H9 (cell line): ENCODE measurements around the gene ANKRD34A. TPM values are rescaled to one million over a fixed set of nuclear protein-coding genes. Genes with fewer than 3 reads are reported as not detected.

Source experiments
- DNase-seq: peaks from one replicate; pipeline ENCODE4 v3.0.0-alpha.2; 2017
- H2AFZ ChIP-seq: one replicate; pipeline ENCODE4 v1.6.1; 2013; ENCODE audit warnings: mild to moderate bottlenecking, low read length, control low read depth, moderate library complexity
- H2AK5ac ChIP-seq: 2 replicates; pipeline ENCODE4 v1.6.1; 2013; ENCODE audit warnings: low read length, control low read depth, mixed read lengths; ENCODE audit not compliant: insufficient read length
- H2BK120ac ChIP-seq: one replicate; pipeline ENCODE4 v1.6.1; 2013; ENCODE audit warnings: low read depth, mild to moderate bottlenecking, low read length, control low read depth, inconsistent platforms; ENCODE audit not compliant: poor library complexity, severe bottlenecking
- H2BK12ac ChIP-seq: 2 replicates; pipeline ENCODE4 v1.6.1; 2013; ENCODE audit warnings: low read length, control low read depth, mixed read lengths, low read depth; ENCODE audit not compliant: insufficient read length
- H2BK15ac ChIP-seq: 2 replicates; pipeline ENCODE4 v1.6.1; 2013; ENCODE audit warnings: low read depth, low read length, control low read depth
- H2BK20ac ChIP-seq: one replicate; pipeline ENCODE4 v1.6.1; 2013; ENCODE audit warnings: low read depth, mild to moderate bottlenecking, low read length, control low read depth, inconsistent platforms; ENCODE audit not compliant: poor library complexity, severe bottlenecking
- H2BK5ac ChIP-seq: 2 replicates; pipeline ENCODE4 v1.6.1; 2013; ENCODE audit warnings: low read length, control low read depth, mixed read lengths; ENCODE audit not compliant: insufficient read length
- H3K14ac ChIP-seq: 2 replicates; pipeline ENCODE4 v1.6.1; 2013; ENCODE audit warnings: low read length, control low read depth; ENCODE audit not compliant: insufficient read depth
- H3K18ac ChIP-seq: 2 replicates; pipeline ENCODE4 v1.6.1; 2013; ENCODE audit warnings: low read depth, mild to moderate bottlenecking, mixed read lengths, low read length, control low read depth; ENCODE audit not compliant: insufficient read length
- H3K23ac ChIP-seq: 2 replicates; pipeline ENCODE4 v1.6.1; 2013; ENCODE audit warnings: low read length, control low read depth, mixed read lengths, low read depth; ENCODE audit not compliant: insufficient read length
- H3K23me2 ChIP-seq: 2 replicates; pipeline ENCODE4 v1.6.1; 2013; ENCODE audit warnings: low read depth, mild to moderate bottlenecking, mixed read lengths, low read length, control low read depth; ENCODE audit not compliant: insufficient read length, poor library complexity, severe bottlenecking
- H3K27ac ChIP-seq: 2 replicates; pipeline ENCODE4 v1.5.1; 2013; ENCODE audit warnings: low read length, control low read depth, mixed read lengths, low read depth; ENCODE audit not compliant: insufficient read length
- H3K27me3 ChIP-seq: 2 replicates; pipeline ENCODE4 v1.6.1; 2013; ENCODE audit warnings: low read length, control low read depth, inconsistent platforms; ENCODE audit not compliant: insufficient read depth
- H3K4ac ChIP-seq: 2 replicates; pipeline ENCODE4 v1.6.1; 2013; ENCODE audit warnings: low read depth, mild to moderate bottlenecking, control low read depth, inconsistent platforms, low read length, moderate library complexity
- H3K4me1 ChIP-seq: 2 replicates; pipeline ENCODE4 v1.6.1; 2013; ENCODE audit warnings: low read length, control low read depth, inconsistent platforms; ENCODE audit not compliant: insufficient read depth
- H3K4me2 ChIP-seq: 2 replicates; pipeline ENCODE4 v1.6.1; 2013; ENCODE audit warnings: low read length, control low read depth, mixed read lengths; ENCODE audit not compliant: insufficient read length, insufficient read depth
- H3K56ac ChIP-seq: 2 replicates; pipeline ENCODE4 v1.6.1; 2013; ENCODE audit warnings: low read depth, mild to moderate bottlenecking, mixed read lengths, low read length, control low read depth; ENCODE audit not compliant: insufficient read length
- H3K79me1 ChIP-seq: 2 replicates; pipeline ENCODE4 v1.6.1; 2013; ENCODE audit warnings: low read depth, mild to moderate bottlenecking, moderate library complexity, low read length, control low read depth, inconsistent platforms; ENCODE audit not compliant: insufficient read depth, poor library complexity, severe bottlenecking
- H3K79me2 ChIP-seq: 2 replicates; pipeline ENCODE4 v1.6.1; 2013; ENCODE audit warnings: low read length, control low read depth, inconsistent platforms; ENCODE audit not compliant: insufficient read depth
- H3K9ac ChIP-seq: 2 replicates; pipeline ENCODE4 v1.6.1; 2013; ENCODE audit warnings: low read length, control low read depth, mixed read lengths; ENCODE audit not compliant: insufficient read length; ENCODE audit errors: extremely low read depth
- H3K9me3 ChIP-seq: one replicate; pipeline ENCODE4 v1.6.1; 2013; ENCODE audit warnings: low read depth, low read length, inconsistent platforms; ENCODE audit not compliant: control insufficient read depth
- H3T11ph ChIP-seq: one replicate; pipeline ENCODE4 v1.6.1; 2013; ENCODE audit warnings: mild to moderate bottlenecking, low read length, control low read depth, inconsistent platforms
- H4K20me1 ChIP-seq: one replicate; pipeline ENCODE4 v1.6.1; 2013; ENCODE audit not compliant: control insufficient read depth, insufficient read length, insufficient read depth
- H4K5ac ChIP-seq: 2 replicates; pipeline ENCODE4 v1.6.1; 2013; ENCODE audit warnings: low read depth, mild to moderate bottlenecking, mixed read lengths, low read length, control low read depth; ENCODE audit not compliant: insufficient read length
- H4K8ac ChIP-seq: replicated peaks from 2 replicates; pipeline ENCODE4 v1.6.1; 2013; ENCODE audit warnings: low read length, control low read depth, mixed read lengths, low read depth; ENCODE audit not compliant: insufficient read length
- H4K91ac ChIP-seq: 2 replicates; pipeline ENCODE4 v1.6.1; 2013; ENCODE audit warnings: low read depth, mild to moderate bottlenecking, moderate library complexity, mixed read lengths, low read length, control low read depth; ENCODE audit not compliant: insufficient read length
- H3K27ac Mint-ChIP-seq, 3 experiments: 2 replicates in 2 of 3; 3 replicates in 1 of 3; pipeline ENCODE4 v1.8.0; 2020 to 2021; ENCODE audit warnings: mixed read lengths in 3 of 3, mild to moderate bottlenecking in 1 of 3, moderate library complexity in 1 of 3
- H3K27me3 Mint-ChIP-seq: 2 replicates; pipeline ENCODE4 v1.8.0; 2021; ENCODE audit warnings: low read depth, mild to moderate bottlenecking, moderate library complexity, mixed read lengths
- H3K36me3 Mint-ChIP-seq, 3 experiments: 2 replicates in 2 of 3; 3 replicates in 1 of 3; pipeline ENCODE4 v1.8.0; 2020 to 2021; ENCODE audit warnings: low read depth in 3 of 3, mixed read lengths in 3 of 3; ENCODE audit not compliant: insufficient read depth in 1 of 3
- H3K4me1 Mint-ChIP-seq, 2 experiments: 2 replicates each; pipeline ENCODE4 v1.8.0; 2020; ENCODE audit warnings: mixed read lengths in 2 of 2
- H3K4me3 Mint-ChIP-seq, 2 experiments: 2 replicates in 1 of 2; 3 replicates in 1 of 2; pipeline ENCODE4 v1.8.0; 2020 to 2021; ENCODE audit warnings: mild to moderate bottlenecking in 2 of 2, mixed read lengths in 2 of 2, moderate library complexity in 1 of 2
- H3K9me3 Mint-ChIP-seq, 2 experiments: 2 replicates in 1 of 2; 3 replicates in 1 of 2; pipeline ENCODE4 v1.8.0; 2020; ENCODE audit warnings: mild to moderate bottlenecking in 2 of 2, mixed read lengths in 2 of 2, moderate library complexity in 1 of 2
- WGBS: extraction: QIAGEN DNeasy Blood & Tissue Kit; methylation state at CpG from one replicate; pipeline ENCODE4 v1.1.7; 2013; ENCODE audit warnings: missing lambda C conversion rate, low lambda C conversion rate, mixed read lengths; ENCODE audit not compliant: insufficient read length; ENCODE audit errors: extremely low coverage; 5-methylcytosine and 5-hydroxymethylcytosine counted together
- total RNA-seq: library from RNA; stranded (reverse); gene quantifications from 2 replicates; pipeline ENCODE4 v1.2.1, GENCODE V29; 2021
- TF ChIP-seq, protein P1 (sequence below): fragments of 200-600 bp; sonication (generic); conservative IDR thresholded peaks from 3 replicates; pipeline ENCODE4 v1.8.0; 2021; ENCODE audit warnings: antibody characterized with exemption, mild to moderate bottlenecking

ANKRD34A gene
- total RNA-seq, 1 experiment from 2014 or later, result 0.39 TPM

DNA sequence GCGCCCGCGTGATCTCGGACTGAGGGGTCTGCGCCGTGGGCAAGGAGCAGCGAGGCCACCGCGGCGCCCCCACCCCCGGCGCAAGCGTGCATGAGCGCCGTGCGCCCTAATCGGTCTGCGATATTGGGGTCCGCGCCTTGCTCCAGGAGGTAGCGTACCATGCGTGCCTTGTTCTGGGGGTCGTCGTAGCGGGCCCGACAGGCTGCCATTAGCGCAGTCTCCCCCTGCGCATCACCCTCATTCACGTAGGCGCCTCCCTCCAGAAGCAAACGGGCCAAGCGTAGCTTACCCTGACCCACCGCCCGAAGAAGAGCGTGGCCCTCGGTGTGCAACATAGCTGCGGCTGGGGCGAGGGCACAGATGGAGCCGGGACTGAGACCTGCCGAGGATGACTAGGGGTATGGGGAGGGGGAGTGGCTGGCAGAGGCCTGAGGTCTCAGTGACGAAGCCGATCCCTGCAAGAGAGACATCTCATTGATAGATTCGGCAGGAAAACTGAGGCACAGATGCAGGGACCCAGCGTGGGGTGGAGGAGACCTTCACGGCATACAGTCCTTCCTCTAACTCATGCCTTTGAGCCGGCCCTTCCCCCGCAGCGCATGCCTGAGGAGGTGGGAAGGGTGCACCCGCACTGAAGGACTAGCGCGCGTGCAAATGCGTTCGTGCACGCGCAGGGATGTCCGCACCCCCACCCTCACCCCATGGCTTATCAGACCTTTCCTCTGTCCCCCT lies 2.8 kb downstream of the ANKRD34A start:
- H3K36me3 Mint-ChIP-seq, result no peaks in the 10 kb centered on the region; a peak in 1 of 7 replicates
- Histone ChIP-seq H3K23me2 (peaks cover 31% of the 10 kb centered on the region), H4K8ac (no peak overlapping the region), H4K20me1 (no peaks in the 10 kb centered on the region), H3T11ph (no peak overlapping the region), H3K14ac (no peak overlapping the region), H3K79me2 (no peaks in the 10 kb centered on the region), H3K56ac (no peak overlapping the region), H4K91ac (no peak overlapping the region), H2BK120ac (no peak overlapping the region), H3K4ac (no peak overlapping the region), H3K18ac (no peak overlapping the region), H2BK20ac (no peak overlapping the region), H3K9me3 (no peaks in the 10 kb centered on the region), H3K23ac (no peak overlapping the region), H2AFZ (no peak overlapping the region), H2BK5ac (no peak overlapping the region), H4K5ac (no peak overlapping the region), H3K79me1 (no peaks in the 10 kb centered on the region), H3K27ac (no peak overlapping the region), H3K27me3 (peaks cover 42% of the 10 kb centered on the region), H3K4me2 (peak overlapping the region; percentile 75), H2BK15ac (no peak overlapping the region), H2BK12ac (no peak overlapping the region), H3K4me1 (peaks cover 2% of the 10 kb centered on the region; the same call in 1 of the 2 replicates), H3K9ac (no peak overlapping the region), H2AK5ac (no peak overlapping the region)
- H3K4me1 Mint-ChIP-seq, result peaks cover 40 to 50% of the 10 kb centered on the region in 2 experiments
- H3K27ac Mint-ChIP-seq, result no peak overlapping the region
- peaks cover 71% of the 10 kb centered on the region for H3K27me3 Mint-ChIP-seq
- no peaks in the 10 kb centered on the region for H3K9me3 Mint-ChIP-seq
- peak overlapping the region; percentile 87 to 95 for H3K4me3 Mint-ChIP-seq
- DNase-seq, result no peak
- no CpG with 5 or more reads among the region's 57 CpGs for WGBS
- TF ChIP-seq, protein P1, sequence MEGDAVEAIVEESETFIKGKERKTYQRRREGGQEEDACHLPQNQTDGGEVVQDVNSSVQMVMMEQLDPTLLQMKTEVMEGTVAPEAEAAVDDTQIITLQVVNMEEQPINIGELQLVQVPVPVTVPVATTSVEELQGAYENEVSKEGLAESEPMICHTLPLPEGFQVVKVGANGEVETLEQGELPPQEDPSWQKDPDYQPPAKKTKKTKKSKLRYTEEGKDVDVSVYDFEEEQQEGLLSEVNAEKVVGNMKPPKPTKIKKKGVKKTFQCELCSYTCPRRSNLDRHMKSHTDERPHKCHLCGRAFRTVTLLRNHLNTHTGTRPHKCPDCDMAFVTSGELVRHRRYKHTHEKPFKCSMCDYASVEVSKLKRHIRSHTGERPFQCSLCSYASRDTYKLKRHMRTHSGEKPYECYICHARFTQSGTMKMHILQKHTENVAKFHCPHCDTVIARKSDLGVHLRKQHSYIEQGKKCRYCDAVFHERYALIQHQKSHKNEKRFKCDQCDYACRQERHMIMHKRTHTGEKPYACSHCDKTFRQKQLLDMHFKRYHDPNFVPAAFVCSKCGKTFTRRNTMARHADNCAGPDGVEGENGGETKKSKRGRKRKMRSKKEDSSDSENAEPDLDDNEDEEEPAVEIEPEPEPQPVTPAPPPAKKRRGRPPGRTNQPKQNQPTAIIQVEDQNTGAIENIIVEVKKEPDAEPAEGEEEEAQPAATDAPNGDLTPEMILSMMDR, result no peak
